WTC11 (cell line): Measurements from ENCODE around the gene CCDC191.

Source experiments
- CREM ChIP-seq: sonication (generic); formaldehyde crosslinking; IDR thresholded peaks from 2 replicates; pipeline ENCODE4 v1.8.1; 2022; ENCODE audit warnings: mild to moderate bottlenecking, missing genetic modification reagents, moderate library complexity
- GABPB1 ChIP-seq: sonication (generic); formaldehyde crosslinking; IDR thresholded peaks from 2 replicates; pipeline ENCODE4 v1.8.1; 2023; ENCODE audit warnings: mild to moderate bottlenecking, missing genetic modification reagents
- HMGA2 ChIP-seq: fragments of 250-450 bp; sonication (Bioruptor Pico); IDR thresholded peaks from 2 replicates; pipeline ENCODE4 v1.4.0; 2021; ENCODE audit warnings: mild to moderate bottlenecking, moderate library complexity
- MXD4 ChIP-seq: fragments of 250-450 bp; sonication (Bioruptor Pico); IDR thresholded peaks from 2 replicates; pipeline ENCODE4 v1.8.0; 2021; ENCODE audit warnings: mild to moderate bottlenecking, moderate library complexity, borderline replicate concordance
- SP1 ChIP-seq: sonication (generic); formaldehyde crosslinking; conservative IDR thresholded peaks from 2 replicates; pipeline ENCODE4 v1.8.1; 2022; ENCODE audit warnings: missing genetic modification reagents
- TP53 ChIP-seq: sonication (generic); formaldehyde crosslinking; IDR thresholded peaks from 2 replicates; pipeline ENCODE4 v1.8.1; 2023; ENCODE audit warnings: mild to moderate bottlenecking, missing genetic modification reagents
- ZNF232 ChIP-seq: sonication (generic); formaldehyde crosslinking; IDR thresholded peaks from 2 replicates; pipeline ENCODE4 v1.8.0; 2022; ENCODE audit warnings: mild to moderate bottlenecking, missing genetic modification reagents
- TF ChIP-seq, protein P1 (sequence below): fragments of 200-600 bp; IDR thresholded peaks from 2 replicates; pipeline ENCODE4 v1.8.0; 2022; ENCODE audit warnings: antibody characterized with exemption
- TF ChIP-seq, protein P2 (sequence below): sonication (generic); formaldehyde crosslinking; IDR thresholded peaks from 2 replicates; pipeline ENCODE4 v1.8.1; 2023; ENCODE audit warnings: mild to moderate bottlenecking, missing genetic modification reagents, moderate library complexity
- TF ChIP-seq, protein P3 (sequence below): sonication (generic); formaldehyde crosslinking; IDR thresholded peaks from 2 replicates; pipeline ENCODE4 v1.8.0; 2023; ENCODE audit warnings: missing genetic modification reagents
- TF ChIP-seq, protein P4 (sequence below): fragments of 250-450 bp; sonication (Bioruptor Pico); IDR thresholded peaks from 2 replicates; pipeline ENCODE4 v1.9.0; 2021; ENCODE audit warnings: mild to moderate bottlenecking
- TF ChIP-seq, protein P5 (sequence below): sonication (generic); formaldehyde crosslinking; IDR thresholded peaks from 2 replicates; pipeline ENCODE4 v1.8.0; 2022; ENCODE audit warnings: mild to moderate bottlenecking, missing genetic modification reagents
- TF ChIP-seq, protein P6 (sequence below): fragments of 250-450 bp; sonication (Bioruptor Pico); IDR thresholded peaks from 2 replicates; pipeline ENCODE4 v1.9.0; 2021; ENCODE audit warnings: moderate library complexity, mild to moderate bottlenecking, inconsistent platforms, borderline replicate concordance
- TF ChIP-seq, protein P7 (sequence below): sonication (generic); formaldehyde crosslinking; IDR thresholded peaks from 2 replicates; pipeline ENCODE4 v1.8.0; 2022; ENCODE audit warnings: mild to moderate bottlenecking, missing genetic modification reagents

DNA sequence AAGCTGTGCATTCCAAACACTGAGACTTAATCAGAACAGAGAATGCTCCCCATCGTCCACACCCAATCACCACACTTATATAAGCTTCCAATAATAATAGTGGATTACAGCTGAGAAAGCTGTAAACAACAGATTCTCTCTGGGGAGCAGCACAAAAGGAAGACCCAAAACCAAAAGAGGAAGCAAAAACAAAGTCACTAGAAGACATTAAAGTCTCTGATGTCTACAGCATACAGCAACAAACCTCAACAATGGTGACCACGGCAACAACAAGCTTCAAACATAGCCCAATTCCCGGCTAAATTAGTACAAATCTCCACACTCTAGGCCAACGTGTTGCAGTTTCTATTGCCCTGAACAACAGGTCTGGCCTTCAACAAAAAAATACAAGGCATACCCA is 70.8 kb downstream of the CCDC191 start:
- TF ChIP-seq SP1 (CRISPR knock-in tag) (no peak), ZNF232 (CRISPR knock-in tag) (no peak), MXD4 (CRISPR knock-in tag) (no peak), GABPB1 (no peak), TP53 (CRISPR knock-in tag) (no peak), HMGA2 (no peak), CREM (no peak)
- TF ChIP-seq, protein P1, sequence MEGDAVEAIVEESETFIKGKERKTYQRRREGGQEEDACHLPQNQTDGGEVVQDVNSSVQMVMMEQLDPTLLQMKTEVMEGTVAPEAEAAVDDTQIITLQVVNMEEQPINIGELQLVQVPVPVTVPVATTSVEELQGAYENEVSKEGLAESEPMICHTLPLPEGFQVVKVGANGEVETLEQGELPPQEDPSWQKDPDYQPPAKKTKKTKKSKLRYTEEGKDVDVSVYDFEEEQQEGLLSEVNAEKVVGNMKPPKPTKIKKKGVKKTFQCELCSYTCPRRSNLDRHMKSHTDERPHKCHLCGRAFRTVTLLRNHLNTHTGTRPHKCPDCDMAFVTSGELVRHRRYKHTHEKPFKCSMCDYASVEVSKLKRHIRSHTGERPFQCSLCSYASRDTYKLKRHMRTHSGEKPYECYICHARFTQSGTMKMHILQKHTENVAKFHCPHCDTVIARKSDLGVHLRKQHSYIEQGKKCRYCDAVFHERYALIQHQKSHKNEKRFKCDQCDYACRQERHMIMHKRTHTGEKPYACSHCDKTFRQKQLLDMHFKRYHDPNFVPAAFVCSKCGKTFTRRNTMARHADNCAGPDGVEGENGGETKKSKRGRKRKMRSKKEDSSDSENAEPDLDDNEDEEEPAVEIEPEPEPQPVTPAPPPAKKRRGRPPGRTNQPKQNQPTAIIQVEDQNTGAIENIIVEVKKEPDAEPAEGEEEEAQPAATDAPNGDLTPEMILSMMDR: no peak
- TF ChIP-seq, protein P2, sequence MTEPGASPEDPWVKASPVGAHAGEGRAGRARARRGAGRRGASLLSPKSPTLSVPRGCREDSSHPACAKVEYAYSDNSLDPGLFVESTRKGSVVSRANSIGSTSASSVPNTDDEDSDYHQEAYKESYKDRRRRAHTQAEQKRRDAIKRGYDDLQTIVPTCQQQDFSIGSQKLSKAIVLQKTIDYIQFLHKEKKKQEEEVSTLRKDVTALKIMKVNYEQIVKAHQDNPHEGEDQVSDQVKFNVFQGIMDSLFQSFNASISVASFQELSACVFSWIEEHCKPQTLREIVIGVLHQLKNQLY (CRISPR knock-in tag): no peak
- TF ChIP-seq, protein P3, sequence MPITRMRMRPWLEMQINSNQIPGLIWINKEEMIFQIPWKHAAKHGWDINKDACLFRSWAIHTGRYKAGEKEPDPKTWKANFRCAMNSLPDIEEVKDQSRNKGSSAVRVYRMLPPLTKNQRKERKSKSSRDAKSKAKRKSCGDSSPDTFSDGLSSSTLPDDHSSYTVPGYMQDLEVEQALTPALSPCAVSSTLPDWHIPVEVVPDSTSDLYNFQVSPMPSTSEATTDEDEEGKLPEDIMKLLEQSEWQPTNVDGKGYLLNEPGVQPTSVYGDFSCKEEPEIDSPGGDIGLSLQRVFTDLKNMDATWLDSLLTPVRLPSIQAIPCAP (CRISPR knock-in tag): no peak
- TF ChIP-seq, protein P4, sequence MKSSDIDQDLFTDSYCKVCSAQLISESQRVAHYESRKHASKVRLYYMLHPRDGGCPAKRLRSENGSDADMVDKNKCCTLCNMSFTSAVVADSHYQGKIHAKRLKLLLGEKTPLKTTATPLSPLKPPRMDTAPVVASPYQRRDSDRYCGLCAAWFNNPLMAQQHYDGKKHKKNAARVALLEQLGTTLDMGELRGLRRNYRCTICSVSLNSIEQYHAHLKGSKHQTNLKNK (CRISPR knock-in tag): no peak
- TF ChIP-seq, protein P5, sequence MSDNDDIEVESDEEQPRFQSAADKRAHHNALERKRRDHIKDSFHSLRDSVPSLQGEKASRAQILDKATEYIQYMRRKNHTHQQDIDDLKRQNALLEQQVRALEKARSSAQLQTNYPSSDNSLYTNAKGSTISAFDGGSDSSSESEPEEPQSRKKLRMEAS (CRISPR knock-in tag): no peak
- TF ChIP-seq, protein P6, sequence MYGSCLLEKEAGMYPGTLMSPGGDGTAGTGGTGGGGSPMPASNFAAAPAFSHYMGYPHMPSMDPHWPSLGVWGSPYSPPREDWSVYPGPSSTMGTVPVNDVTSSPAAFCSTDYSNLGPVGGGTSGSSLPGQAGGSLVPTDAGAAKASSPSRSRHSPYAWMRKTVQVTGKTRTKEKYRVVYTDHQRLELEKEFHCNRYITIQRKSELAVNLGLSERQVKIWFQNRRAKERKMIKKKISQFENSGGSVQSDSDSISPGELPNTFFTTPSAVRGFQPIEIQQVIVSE: no peak
- TF ChIP-seq, protein P7, sequence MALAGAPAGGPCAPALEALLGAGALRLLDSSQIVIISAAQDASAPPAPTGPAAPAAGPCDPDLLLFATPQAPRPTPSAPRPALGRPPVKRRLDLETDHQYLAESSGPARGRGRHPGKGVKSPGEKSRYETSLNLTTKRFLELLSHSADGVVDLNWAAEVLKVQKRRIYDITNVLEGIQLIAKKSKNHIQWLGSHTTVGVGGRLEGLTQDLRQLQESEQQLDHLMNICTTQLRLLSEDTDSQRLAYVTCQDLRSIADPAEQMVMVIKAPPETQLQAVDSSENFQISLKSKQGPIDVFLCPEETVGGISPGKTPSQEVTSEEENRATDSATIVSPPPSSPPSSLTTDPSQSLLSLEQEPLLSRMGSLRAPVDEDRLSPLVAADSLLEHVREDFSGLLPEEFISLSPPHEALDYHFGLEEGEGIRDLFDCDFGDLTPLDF (CRISPR knock-in tag): no peak
